Central memory CD8-positive, alpha-beta T cell (primary cell): ENCODE data around the gene RGS14.

Source experiments
- ATAC-seq: fragments of 150-1000 bp; cut with Tn5 transposase; replicated peaks from 2 replicates; pipeline ENCODE4 v1.10.0; 2022; ENCODE audit warnings: mild to moderate bottlenecking, moderate FRiP score, moderate number of reproducible peaks; ENCODE audit not compliant: poor library complexity, severe bottlenecking; ENCODE audit errors: extremely low read depth
- DNase-seq, 2 donors: peaks; one replicate each; pipeline ENCODE4 v3.0.0; 2021; ENCODE audit warnings: low spot score in 2 of 2
- H3K27ac Mint-ChIP-seq: one replicate; pipeline ENCODE4 v1.8.0; 2022; ENCODE audit warnings: low read depth, mild to moderate bottlenecking, moderate library complexity, mixed read lengths
- H3K27me3 Mint-ChIP-seq: one replicate; pipeline ENCODE4 v1.8.0; 2022; ENCODE audit warnings: mixed read lengths
- H3K36me3 Mint-ChIP-seq: one replicate; pipeline ENCODE4 v1.8.0; 2022; ENCODE audit warnings: mild to moderate bottlenecking, moderate library complexity, mixed read lengths; ENCODE audit not compliant: insufficient read depth
- H3K4me1 Mint-ChIP-seq: one replicate; pipeline ENCODE4 v1.8.0; 2022; ENCODE audit warnings: mixed read lengths
- H3K4me3 Mint-ChIP-seq: one replicate; pipeline ENCODE4 v1.8.0; 2022; ENCODE audit warnings: mild to moderate bottlenecking, moderate library complexity, mixed read lengths
- H3K9me3 Mint-ChIP-seq: one replicate; pipeline ENCODE4 v1.8.0; 2022; ENCODE audit warnings: mixed read lengths

Gene RGS14

DNA sequence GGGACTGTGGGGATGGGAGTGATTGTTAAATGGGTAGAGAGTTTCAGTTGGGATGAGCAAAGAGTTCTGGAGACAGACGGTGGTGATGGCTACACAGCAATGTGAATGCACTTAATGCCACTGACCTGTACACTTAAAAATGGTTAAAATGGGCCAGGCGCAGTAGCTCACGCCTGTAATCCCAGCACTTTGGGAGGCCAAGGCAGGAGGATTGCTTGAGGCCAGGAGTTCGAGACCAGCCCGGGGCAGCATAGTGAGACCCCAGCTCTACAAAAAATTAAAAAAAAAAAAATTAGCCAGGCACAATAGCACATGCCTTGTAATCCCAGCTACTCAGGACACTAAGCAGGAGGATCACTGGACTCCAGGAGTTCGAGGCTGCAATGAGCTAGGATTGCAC lies 13.9 kb upstream of the RGS14 start:
- Mint-ChIP-seq H3K36me3 (peaks cover 32% of the 10 kb centered on the region), H3K9me3 (no peaks in the 10 kb centered on the region), H3K4me1 (peaks cover 38% of the 10 kb centered on the region), H3K4me3 (no peak overlapping the region), H3K27me3 (no peaks in the 10 kb centered on the region), H3K27ac (no peak overlapping the region)
- ATAC-seq (no peak), DNase-seq (no peak)

DNA sequence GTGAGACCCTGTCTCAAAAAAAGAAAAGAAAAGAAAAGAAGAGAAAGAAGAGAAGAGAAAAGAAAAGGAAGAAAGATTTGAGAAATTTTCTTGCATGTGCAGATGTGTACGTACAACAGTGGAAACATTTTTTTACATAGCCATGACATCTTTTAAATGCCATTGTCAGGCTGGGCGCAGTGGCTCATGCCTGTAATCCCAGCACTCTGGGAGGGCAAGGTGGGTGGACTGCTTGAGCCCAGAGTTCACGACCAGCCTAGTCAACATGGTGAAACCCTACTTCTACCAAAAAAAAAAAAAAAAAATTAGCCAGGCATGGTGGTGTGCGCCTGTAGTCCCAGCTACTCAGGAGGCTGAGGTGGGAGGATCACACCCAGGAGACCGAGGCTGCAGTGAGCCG lies 12.8 kb upstream of the RGS14 start:
- Mint-ChIP-seq H3K9me3 (no peaks in the 10 kb centered on the region), H3K4me1 (peaks cover 38% of the 10 kb centered on the region), H3K27ac (no peak overlapping the region), H3K36me3 (peaks cover 34% of the 10 kb centered on the region), H3K27me3 (no peaks in the 10 kb centered on the region), H3K4me3 (no peak overlapping the region)
- ATAC-seq: no peak
- DNase-seq: no peak

DNA sequence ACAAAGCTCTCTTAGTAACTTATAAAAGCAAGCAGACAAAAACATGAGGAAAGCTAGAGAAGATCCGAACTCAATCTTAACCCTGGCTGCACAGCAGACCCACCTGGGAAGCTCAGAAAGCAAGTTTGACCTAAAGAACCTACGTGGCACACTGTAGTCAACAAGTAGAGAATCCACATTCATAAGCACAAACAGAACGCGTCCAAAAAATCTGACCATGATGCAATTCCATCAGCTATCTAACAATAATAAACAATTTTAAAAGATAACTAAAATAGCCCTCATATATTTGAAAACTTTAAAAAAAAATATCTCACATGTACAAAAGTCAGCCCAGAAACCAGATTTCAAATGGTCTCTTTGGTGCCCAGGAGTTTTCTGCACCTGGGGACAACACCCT lies 10.9 kb upstream of the RGS14 start:
- H3K4me3 Mint-ChIP-seq: no peak overlapping the region
- ATAC-seq (no peak), DNase-seq (no peak)
- H3K27me3 Mint-ChIP-seq: no peaks in the 10 kb centered on the region
- H3K9me3 Mint-ChIP-seq: no peaks in the 10 kb centered on the region
- peaks cover 33% of the 10 kb centered on the region for H3K36me3 Mint-ChIP-seq
- no peak overlapping the region for H3K27ac Mint-ChIP-seq
- peaks cover 35% of the 10 kb centered on the region for H3K4me1 Mint-ChIP-seq

DNA sequence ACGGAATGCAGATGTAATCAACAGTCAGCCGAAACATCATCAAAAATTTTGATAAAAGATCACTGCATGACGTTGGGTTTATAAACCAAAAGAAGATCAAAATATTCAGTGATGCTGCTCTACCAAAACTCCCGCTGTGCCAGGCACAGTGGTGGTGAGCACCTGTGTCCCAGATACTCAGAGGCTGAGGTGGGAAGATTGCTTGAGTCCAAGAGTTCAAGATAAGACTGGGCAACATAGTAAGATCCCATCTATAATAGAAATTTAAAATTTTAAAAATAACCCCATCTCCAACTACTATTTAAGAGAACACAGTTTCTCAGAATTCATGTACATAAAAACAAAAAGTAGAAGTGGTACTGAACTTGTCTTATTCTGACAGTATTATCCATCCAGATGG lies 10.0 kb upstream of the RGS14 start:
- Mint-ChIP-seq H3K4me3 (no peak overlapping the region), H3K27ac (no peak overlapping the region), H3K9me3 (no peaks in the 10 kb centered on the region), H3K27me3 (no peaks in the 10 kb centered on the region), H3K4me1 (peaks cover 35% of the 10 kb centered on the region), H3K36me3 (peaks cover 31% of the 10 kb centered on the region)
- no peak for DNase-seq
- ATAC-seq: no peak

DNA sequence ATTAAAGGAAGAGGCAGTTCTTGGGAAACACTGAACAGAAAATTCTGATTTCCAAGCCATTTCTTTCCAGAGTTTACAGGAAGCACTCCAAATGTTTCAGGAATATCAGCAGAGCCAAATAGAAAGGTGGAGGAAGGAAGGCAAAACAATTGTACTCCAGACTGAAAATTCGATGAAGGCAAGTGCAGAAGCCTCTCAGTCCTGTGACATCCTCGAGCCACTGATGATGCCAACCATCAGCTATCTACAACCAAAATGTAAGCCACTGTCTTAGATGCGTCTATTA lies 8.4 kb upstream of the RGS14 start:
- Mint-ChIP-seq H3K27me3 (no peaks in the 10 kb centered on the region), H3K36me3 (peaks cover 25% of the 10 kb centered on the region), H3K4me1 (peaks cover 31% of the 10 kb centered on the region), H3K9me3 (no peaks in the 10 kb centered on the region), H3K4me3 (peak overlapping the region; percentile 88), H3K27ac (peak overlapping the region; percentile 39)
- no peak for ATAC-seq
- no peak for DNase-seq

DNA sequence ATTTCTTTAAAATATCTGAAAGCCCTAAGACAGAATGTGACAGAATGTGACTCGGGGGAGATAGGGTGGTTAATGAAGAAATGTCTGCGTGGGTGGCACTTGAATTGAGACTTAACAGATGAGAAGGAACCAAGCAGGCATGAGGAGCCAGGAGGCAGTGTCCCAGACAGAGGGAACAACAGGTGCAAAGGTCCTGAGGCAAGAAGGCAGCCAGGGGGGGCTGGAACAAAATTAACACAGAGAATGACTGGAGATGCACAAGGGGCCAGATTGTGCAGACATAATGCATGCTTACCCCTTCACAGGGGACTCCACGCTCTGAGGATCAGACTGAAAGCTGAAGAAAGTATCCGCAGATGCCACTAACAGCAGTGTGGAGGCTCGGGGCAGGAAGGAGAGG lies 8.0 kb upstream of the RGS14 start:
- peaks cover 35% of the 10 kb centered on the region for H3K4me1 Mint-ChIP-seq
- peak overlapping the region; percentile 88 for H3K4me3 Mint-ChIP-seq
- H3K9me3 Mint-ChIP-seq: no peaks in the 10 kb centered on the region
- no peaks in the 10 kb centered on the region for H3K27me3 Mint-ChIP-seq
- H3K36me3 Mint-ChIP-seq: peaks cover 27% of the 10 kb centered on the region
- DNase-seq (no peak), ATAC-seq (no peak)
- H3K27ac Mint-ChIP-seq: peak overlapping the region; percentile 39

DNA sequence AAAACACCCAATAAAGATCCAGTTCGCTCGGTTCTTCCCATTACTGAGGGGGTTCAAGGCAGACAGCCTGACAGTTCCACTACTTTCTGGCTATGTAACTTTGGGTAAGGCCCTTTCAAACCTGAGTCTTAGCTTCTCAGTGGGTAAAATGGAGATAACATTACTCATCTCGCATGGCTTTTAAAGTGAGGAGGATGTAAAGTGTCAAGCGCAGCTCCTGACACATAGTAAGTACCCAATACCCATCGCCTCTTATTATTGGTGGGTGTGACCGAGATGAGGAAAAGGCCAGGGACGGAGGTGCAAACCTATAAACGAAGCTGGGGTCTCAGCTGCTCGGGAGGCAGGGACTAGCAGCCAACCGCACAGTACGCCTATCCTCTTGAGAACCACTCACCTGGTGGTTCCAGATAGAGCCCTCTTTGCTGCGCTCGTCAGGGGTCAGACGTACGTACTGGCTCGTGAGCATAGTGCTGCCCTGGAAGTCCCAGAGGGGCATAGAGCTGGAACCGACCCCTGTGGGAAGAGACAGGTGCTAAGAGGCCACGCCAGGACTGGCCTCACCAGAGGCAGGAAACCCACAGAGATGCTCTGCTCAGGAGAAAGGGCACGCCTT lies 6.8 kb upstream of the RGS14 start:
- Mint-ChIP-seq H3K9me3 (no peaks in the 10 kb centered on the region), H3K36me3 (peaks cover 22% of the 10 kb centered on the region)
- ATAC-seq: no peak

DNA sequence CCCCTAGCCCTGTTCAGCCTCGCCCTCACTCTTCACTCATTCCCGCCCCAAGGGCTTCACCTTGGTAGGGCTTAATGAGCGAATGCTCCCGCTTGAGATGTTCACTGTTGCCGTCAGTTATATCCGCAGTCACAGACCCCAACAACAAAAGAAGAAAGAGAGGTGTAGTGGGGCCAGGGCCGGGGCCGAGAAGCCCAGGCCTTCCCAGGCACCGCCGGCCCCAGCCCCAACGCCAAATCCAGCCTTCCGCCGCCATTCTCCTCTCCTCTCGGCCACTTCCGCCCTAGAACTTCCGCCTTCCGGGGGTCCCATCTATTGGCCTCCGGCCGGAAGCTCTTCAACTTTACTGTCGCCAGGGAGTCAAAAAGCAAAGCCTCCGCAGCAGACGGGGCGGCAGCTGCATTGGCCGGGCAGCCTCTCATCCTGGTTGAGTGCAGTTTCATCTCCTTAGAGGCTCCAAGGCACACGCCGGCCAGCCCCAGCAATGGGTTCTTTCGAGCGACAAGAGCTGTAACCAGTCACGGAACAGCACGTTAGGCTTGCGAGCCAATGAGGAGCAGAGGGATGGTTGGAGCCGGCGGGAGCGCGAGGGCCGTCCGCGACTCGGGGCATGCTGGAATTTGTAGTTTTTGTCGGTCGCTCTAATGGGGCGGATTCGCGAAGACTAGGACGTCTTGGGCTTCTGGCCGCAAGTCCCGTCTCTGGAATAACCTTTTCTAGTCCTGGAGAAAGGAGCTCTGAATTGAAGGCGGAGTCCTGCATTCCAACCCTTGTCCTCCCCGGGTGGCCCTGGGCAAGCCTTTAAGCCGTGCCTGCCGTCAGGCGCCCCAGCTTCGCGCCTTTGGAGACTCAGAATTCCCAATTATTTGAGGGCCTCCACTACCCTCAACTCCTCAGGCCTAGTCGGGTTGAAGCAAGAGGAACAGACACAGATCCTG lies 6.1 kb upstream of the RGS14 start, which contains the start of gene LMAN2:
Gene LMAN2 (minus strand): TSS at position 277 of the 938 bp plus-strand sequence. CDS start 21 bp downstream, at position 256.
- DNase-seq (peak; percentile 82 to 90), ATAC-seq (peak; percentile 99)
- Mint-ChIP-seq H3K4me3 (peak within 1 kb of the TSS; percentile 88), H3K9me3 (no peaks in the 10 kb centered on the region), H3K36me3 (peaks cover 21% of the 10 kb centered on the region), H3K27ac (peak within 1 kb of the TSS; percentile 96), H3K4me1 (peaks cover 53% of the 10 kb centered on the region), H3K27me3 (no peaks in the 10 kb centered on the region)

More for the DNA sequence above, 6.8 kb upstream of the RGS14 start:
- no peaks in the 10 kb centered on the region for H3K27me3 Mint-ChIP-seq
- no peak for DNase-seq
- H3K27ac Mint-ChIP-seq: peak overlapping the region; percentile 96
- H3K4me1 Mint-ChIP-seq: peaks cover 47% of the 10 kb centered on the region
- H3K4me3 Mint-ChIP-seq: peak overlapping the region; percentile 88

DNA sequence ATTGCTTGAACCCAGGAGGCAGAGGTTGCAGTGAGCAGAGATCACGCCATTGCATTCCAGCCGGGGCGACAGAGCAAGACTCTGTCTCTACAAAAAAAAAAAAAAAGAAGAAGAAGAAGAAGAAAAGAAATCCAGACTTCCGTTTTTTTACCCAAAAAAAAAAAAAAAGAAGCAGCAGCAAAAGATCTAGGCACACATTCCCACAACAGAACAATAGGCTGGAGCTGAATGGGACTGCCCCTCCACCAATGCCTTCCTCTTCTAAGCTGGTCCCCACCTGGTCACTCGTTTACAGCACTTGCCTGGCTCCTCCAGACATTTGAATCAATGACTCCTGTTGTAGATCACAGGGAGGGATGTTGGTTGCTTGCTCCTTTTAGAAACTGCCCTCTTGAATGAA lies 4.6 kb upstream of the RGS14 start:
- no peaks in the 10 kb centered on the region for H3K27me3 Mint-ChIP-seq
- H3K4me3 Mint-ChIP-seq: no peak overlapping the region
- H3K9me3 Mint-ChIP-seq: no peaks in the 10 kb centered on the region
- no peak overlapping the region for H3K27ac Mint-ChIP-seq
- H3K4me1 Mint-ChIP-seq: peaks cover 55% of the 10 kb centered on the region
- peaks cover 29% of the 10 kb centered on the region for H3K36me3 Mint-ChIP-seq
- ATAC-seq (no peak), DNase-seq (no peak)

DNA sequence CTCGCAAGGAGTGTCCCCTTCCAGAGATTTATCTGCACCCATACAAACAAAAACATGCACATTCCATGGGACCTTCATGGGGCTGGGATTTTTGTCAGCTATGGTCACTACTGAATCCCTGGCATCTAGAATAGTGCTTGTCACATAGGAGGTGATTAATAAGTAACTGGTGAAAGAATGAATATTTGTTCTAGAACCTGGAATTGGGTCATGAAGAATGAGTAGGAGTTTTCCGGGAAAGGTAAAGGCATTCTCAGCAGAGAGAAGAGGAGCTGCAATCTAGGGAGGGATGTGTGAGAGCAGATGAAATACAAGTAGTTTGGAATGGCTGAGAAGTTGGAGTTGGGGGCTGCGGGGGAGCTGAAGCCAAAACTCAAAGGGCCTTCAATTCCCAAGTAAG lies 3.5 kb upstream of the RGS14 start:
- Mint-ChIP-seq H3K27ac (peak overlapping the region; percentile 18), H3K36me3 (peaks cover 23% of the 10 kb centered on the region), H3K27me3 (no peaks in the 10 kb centered on the region), H3K4me3 (no peak overlapping the region), H3K4me1 (peaks cover 62% of the 10 kb centered on the region), H3K9me3 (no peaks in the 10 kb centered on the region)
- DNase-seq: no peak
- no peak for ATAC-seq

DNA sequence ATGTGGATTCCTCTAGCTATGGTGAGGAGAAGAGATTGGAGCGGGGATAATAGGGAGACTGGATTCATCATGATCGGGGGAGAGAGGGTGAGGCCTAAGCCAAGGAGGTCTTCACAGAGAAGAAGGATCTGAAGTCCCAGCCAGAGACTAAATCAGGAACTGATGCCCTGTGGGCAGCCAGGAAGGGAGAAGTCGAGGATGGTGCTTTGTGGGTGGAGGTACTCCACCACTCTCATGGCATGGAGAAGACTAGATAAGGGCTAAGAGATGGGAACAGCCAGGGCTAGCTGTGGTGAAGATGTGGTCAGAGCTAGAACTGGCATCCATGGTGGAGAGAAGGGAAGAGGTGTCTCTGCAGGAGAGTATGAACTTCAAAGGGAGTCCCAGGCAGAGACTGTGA lies 3.0 kb upstream of the RGS14 start:
- H3K27ac Mint-ChIP-seq: peak overlapping the region; percentile 18
- DNase-seq: no peak
- H3K27me3 Mint-ChIP-seq: no peaks in the 10 kb centered on the region
- no peaks in the 10 kb centered on the region for H3K9me3 Mint-ChIP-seq
- no peak for ATAC-seq
- H3K4me3 Mint-ChIP-seq: no peak overlapping the region
- peaks cover 24% of the 10 kb centered on the region for H3K36me3 Mint-ChIP-seq
- peaks cover 62% of the 10 kb centered on the region for H3K4me1 Mint-ChIP-seq

DNA sequence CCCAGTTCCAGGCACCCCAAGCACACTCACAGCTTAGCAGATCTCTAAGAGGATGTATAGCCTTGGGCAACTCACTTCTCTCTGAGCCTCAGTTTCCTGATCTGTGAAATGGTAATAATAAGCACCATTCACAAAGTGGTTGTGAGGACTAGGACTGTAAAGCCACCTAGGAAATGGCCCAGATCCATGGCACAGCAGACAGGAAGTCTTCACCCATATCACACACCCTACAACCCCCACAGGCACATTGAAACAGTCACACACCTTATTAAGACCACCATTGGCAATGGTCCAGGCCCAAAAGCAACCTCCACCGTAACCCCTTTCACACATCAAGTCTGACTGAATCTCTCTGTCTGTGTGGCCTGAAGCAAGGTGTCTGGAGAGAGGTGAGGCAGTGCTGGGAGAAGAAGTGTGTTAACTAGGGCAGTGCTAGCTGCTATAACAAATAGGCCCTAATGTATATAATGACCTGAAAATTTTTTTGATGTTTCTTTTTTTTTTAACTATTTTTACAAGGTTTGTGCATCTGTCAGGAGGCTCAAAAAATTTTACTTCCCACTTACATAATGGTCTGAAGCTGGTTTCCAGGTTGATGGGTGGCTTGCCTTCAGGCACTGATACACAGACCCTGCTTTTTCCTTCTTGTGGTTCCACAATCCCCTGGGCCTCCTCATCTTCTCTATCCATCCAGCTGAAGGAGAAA lies 2.4 kb upstream of the RGS14 start:
- no peak for ATAC-seq
- Mint-ChIP-seq H3K27ac (no peak overlapping the region), H3K9me3 (no peaks in the 10 kb centered on the region), H3K36me3 (peaks cover 28% of the 10 kb centered on the region), H3K4me3 (no peak overlapping the region), H3K27me3 (no peaks in the 10 kb centered on the region), H3K4me1 (peaks cover 62% of the 10 kb centered on the region)
- DNase-seq: no peak

DNA sequence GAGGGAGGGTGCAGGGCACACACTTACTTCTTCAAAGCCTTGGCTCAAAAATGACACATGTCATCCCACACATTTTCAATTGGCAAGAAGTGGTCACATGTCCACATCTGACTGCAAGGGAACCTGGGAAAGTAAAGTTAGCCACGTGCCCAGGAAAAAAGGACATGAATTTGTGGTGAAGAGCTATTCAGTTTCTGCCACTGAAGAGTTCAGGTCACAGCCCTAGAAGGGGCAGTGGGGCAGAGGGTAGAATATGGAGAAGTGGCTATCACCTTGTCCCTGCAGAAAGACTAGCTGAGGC lies 1.9 kb upstream of the RGS14 start:
- ATAC-seq (no peak), DNase-seq (no peak)
- no peaks in the 10 kb centered on the region for H3K9me3 Mint-ChIP-seq
- peaks cover 28% of the 10 kb centered on the region for H3K36me3 Mint-ChIP-seq
- H3K4me3 Mint-ChIP-seq: no peak overlapping the region
- peaks cover 61% of the 10 kb centered on the region for H3K4me1 Mint-ChIP-seq
- H3K27me3 Mint-ChIP-seq: no peaks in the 10 kb centered on the region
- peak overlapping the region; percentile 90 for H3K27ac Mint-ChIP-seq
